WTC11 (cell line): Measurements from ENCODE around the gene SLIT1. TPM values are rescaled to one million over a fixed set of nuclear protein-coding genes. Genes with fewer than 3 reads are reported as not detected.

Experiments
- ATAC-seq: fragments of 200-7000 bp; cut with Tn5 transposase; 2 replicates; pipeline ENCODE4 v1.10.0; 2021; ENCODE audit warnings: mild to moderate bottlenecking, moderate library complexity
- CTCF ChIA-PET: fragments of 300-600 bp; sonication (Branson Sonifier 250); formaldehyde crosslinking; loops from one replicate; lab custom pipeline; 2021; ENCODE audit warnings: antibody characterized with exemption; lab: Charles Lee
- POLR2A ChIA-PET: fragments of 350-600 bp; sonication (Branson Sonifier 250); formaldehyde crosslinking; loops from one replicate; lab custom pipeline; 2021; ENCODE audit warnings: antibody characterized with exemption; lab: Charles Lee
- DNase-seq: peaks from one replicate; pipeline ENCODE4 v3.0.0; 2021; ENCODE audit warnings: low spot score
- H3K27ac Mint-ChIP-seq: 2 replicates; pipeline ENCODE4 v1.8.0; 2021; ENCODE audit warnings: mixed read lengths
- H3K27me3 Mint-ChIP-seq: 2 replicates; pipeline ENCODE4 v1.8.0; 2021; ENCODE audit warnings: low read depth, mild to moderate bottlenecking, moderate library complexity, mixed read lengths
- H3K36me3 Mint-ChIP-seq: 2 replicates; pipeline ENCODE4 v1.8.0; 2021; ENCODE audit warnings: mixed read lengths
- H3K4me1 Mint-ChIP-seq: 2 replicates; pipeline ENCODE4 v1.8.0; 2022; ENCODE audit warnings: mixed read lengths
- H3K4me3 Mint-ChIP-seq: 2 replicates; pipeline ENCODE4 v1.8.0; 2021; ENCODE audit warnings: mild to moderate bottlenecking, moderate library complexity, mixed read lengths
- H3K9me3 Mint-ChIP-seq: 2 replicates; pipeline ENCODE4 v1.8.0; 2021; ENCODE audit warnings: mixed read lengths
- AR ChIP-seq: fragments of 250-450 bp; sonication (Bioruptor Pico); IDR thresholded peaks from 2 replicates; pipeline ENCODE4 v1.9.0; 2021; ENCODE audit warnings: mild to moderate bottlenecking
- ATF3 ChIP-seq: sonication (generic); formaldehyde crosslinking; conservative IDR thresholded peaks from 2 replicates; pipeline ENCODE4 v1.8.1; 2022; ENCODE audit warnings: mild to moderate bottlenecking, missing genetic modification reagents
- CBFB ChIP-seq: sonication (generic); formaldehyde crosslinking; IDR thresholded peaks from 2 replicates; pipeline ENCODE4 v1.8.1; 2022; ENCODE audit warnings: mild to moderate bottlenecking, low read depth, missing genetic modification reagents
- ELF4 ChIP-seq: sonication (generic); formaldehyde crosslinking; IDR thresholded peaks from 2 replicates; pipeline ENCODE4 v1.8.1; 2022; ENCODE audit warnings: low read depth, mild to moderate bottlenecking, moderate library complexity, missing genetic modification reagents
- EMX1 ChIP-seq: fragments of 250-450 bp; sonication (Bioruptor Pico); IDR thresholded peaks from 2 replicates; pipeline ENCODE4 v1.8.0; 2021; ENCODE audit warnings: mild to moderate bottlenecking
- FOXJ3 ChIP-seq: sonication (generic); formaldehyde crosslinking; IDR thresholded peaks from 2 replicates; pipeline ENCODE4 v1.9.0; 2021; ENCODE audit warnings: missing genetic modification reagents, mild to moderate bottlenecking, borderline replicate concordance
- IRF1 ChIP-seq: sonication (generic); formaldehyde crosslinking; IDR thresholded peaks from 2 replicates; pipeline ENCODE4 v1.8.0; 2023; ENCODE audit warnings: missing genetic modification reagents
- MAX ChIP-seq: sonication (generic); formaldehyde crosslinking; IDR thresholded peaks from 2 replicates; pipeline ENCODE4 v1.8.0; 2022; ENCODE audit warnings: mild to moderate bottlenecking, missing genetic modification reagents
- MXD4 ChIP-seq: fragments of 250-450 bp; sonication (Bioruptor Pico); IDR thresholded peaks from 2 replicates; pipeline ENCODE4 v1.8.0; 2021; ENCODE audit warnings: mild to moderate bottlenecking, moderate library complexity, borderline replicate concordance
- NFATC4 ChIP-seq: fragments of 250-450 bp; sonication (Bioruptor Pico); IDR thresholded peaks from 2 replicates; pipeline ENCODE4 v1.9.0; 2021; ENCODE audit warnings: mild to moderate bottlenecking
- OVOL2 ChIP-seq: fragments of 250-450 bp; sonication (Bioruptor Pico); IDR thresholded peaks from 2 replicates; pipeline ENCODE4 v1.9.0; 2021; ENCODE audit warnings: mild to moderate bottlenecking, borderline replicate concordance
- PRRX2 ChIP-seq: fragments of 250-450 bp; sonication (Bioruptor Pico); IDR thresholded peaks from 2 replicates; pipeline ENCODE4 v1.8.0; 2021; ENCODE audit warnings: mild to moderate bottlenecking
- USF1 ChIP-seq: sonication (generic); formaldehyde crosslinking; IDR thresholded peaks from 2 replicates; pipeline ENCODE4 v1.8.0; 2022; ENCODE audit warnings: mild to moderate bottlenecking, missing genetic modification reagents
- ZBTB21 ChIP-seq: sonication (generic); formaldehyde crosslinking; IDR thresholded peaks from 2 replicates; pipeline ENCODE4 v1.8.1; 2023; ENCODE audit warnings: mild to moderate bottlenecking, missing genetic modification reagents, borderline replicate concordance
- ZBTB43 ChIP-seq: sonication (generic); formaldehyde crosslinking; IDR thresholded peaks from 2 replicates; pipeline ENCODE4 v1.8.1; 2023; ENCODE audit warnings: mild to moderate bottlenecking, missing genetic modification reagents
- ZNF281 ChIP-seq: sonication (generic); formaldehyde crosslinking; IDR thresholded peaks from 2 replicates; pipeline ENCODE4 v1.8.0; 2023; ENCODE audit warnings: mild to moderate bottlenecking, missing genetic modification reagents
- ZNF317 ChIP-seq: sonication (generic); formaldehyde crosslinking; IDR thresholded peaks from 2 replicates; pipeline ENCODE4 v1.8.1; 2023; ENCODE audit warnings: low read depth, mild to moderate bottlenecking, moderate library complexity, missing genetic modification reagents, borderline replicate concordance
- ZNF416 ChIP-seq: fragments of 250-450 bp; sonication (Bioruptor Pico); IDR thresholded peaks from 2 replicates; pipeline ENCODE4 v1.9.0; 2021; ENCODE audit warnings: mild to moderate bottlenecking, inconsistent platforms
- ZSCAN18 ChIP-seq: fragments of 250-450 bp; sonication (Bioruptor Pico); IDR thresholded peaks from 2 replicates; pipeline ENCODE4 v2.1.2; 2022; ENCODE audit warnings: mild to moderate bottlenecking, moderate library complexity
- total RNA-seq: library from RNA; stranded (reverse); gene quantifications from 3 replicates; pipeline ENCODE4 v1.2.3, GENCODE V29; 2021

Gene SLIT1
- total RNA-seq, 1 experiment from 2014 or later = 1.6 TPM

GRCh38 chr10:97169911-97170693 lies 15.7 kb downstream of the SLIT1 start:
- Mint-ChIP-seq H3K27ac (no peak overlapping the region), H3K9me3 (no peaks in the 10 kb centered on the region), H3K4me3 (no peak overlapping the region), H3K36me3 (no peaks in the 10 kb centered on the region), H3K27me3 (no peaks in the 10 kb centered on the region), H3K4me1 (peaks cover 10% of the 10 kb centered on the region; the same call in 1 of the 2 replicates)
- peak; percentile 58 for ATAC-seq
- DNase-seq = no peak
- TF ChIP-seq OVOL2 (no peak), PRRX2 (CRISPR knock-in tag) (no peak), CBFB (CRISPR knock-in tag) (no peak), ELF4 (CRISPR knock-in tag) (no peak), ZNF317 (no peak), ATF3 (CRISPR knock-in tag) (no peak), ZBTB21 (CRISPR knock-in tag) (no peak), EMX1 (CRISPR knock-in tag) (no peak), MXD4 (no peak), ZNF416 (CRISPR knock-in tag) (no peak), MAX (CRISPR knock-in tag) (no peak), USF1 (CRISPR knock-in tag) (no peak), ZSCAN18 (CRISPR knock-in tag) (no peak), ZNF281 (no peak)
- CTCF ChIA-PET = interaction anchor here (0.9 to 4.7 kb wide), 6 partner anchors 9 to 97 kb away, joined by 3 to 24 read pairs (median 4); no protein-coding TSS in a partner anchor
- POLR2A ChIA-PET = no interaction called here

GRCh38 chr10:97169063-97169462 lies 16.7 kb downstream of the SLIT1 start:
- Mint-ChIP-seq H3K4me1 (peaks cover 11% of the 10 kb centered on the region; the same call in 1 of the 2 replicates), H3K27ac (no peak overlapping the region; the same call in 1 of the 2 replicates), H3K4me3 (no peak overlapping the region), H3K36me3 (no peaks in the 10 kb centered on the region), H3K27me3 (no peaks in the 10 kb centered on the region), H3K9me3 (no peaks in the 10 kb centered on the region)
- CTCF ChIA-PET = interaction anchor here (0.6 to 0.7 kb wide), 2 partner anchors 28 to 65 kb away, joined by 3 to 6 read pairs; no protein-coding TSS in a partner anchor
- no peak for DNase-seq
- POLR2A ChIA-PET = no interaction called here
- ATAC-seq = no peak
- TF ChIP-seq NFATC4 (CRISPR knock-in tag) = no peak
- TF ChIP-seq ZBTB43 (CRISPR knock-in tag) = no peak
- no peak for TF ChIP-seq ATF3 (CRISPR knock-in tag)
- no peak for TF ChIP-seq FOXJ3 (CRISPR knock-in tag)
- TF ChIP-seq ELF4 (CRISPR knock-in tag) = no peak
- no peak for TF ChIP-seq AR (CRISPR knock-in tag)
- no peak for TF ChIP-seq IRF1 (CRISPR knock-in tag)
